Measurements from ENCODE around the gene HSP90AA1. TPM values are rescaled to one million over a fixed set of nuclear protein-coding genes. Genes with fewer than 3 reads are reported as not detected.

Gene HSP90AA1
- total RNA-seq, 3 donors from 2014 or later: 467 to 860 (median 474) TPM

- H3K27me3 ChIP-seq: no peaks in the 10 kb centered on the region
- no peak overlapping the region for H3K4me3 ChIP-seq
- no peaks in the 10 kb centered on the region for H3K4me1 ChIP-seq
- intact Hi-C loops (cut with DNase I; ENCODE audit: low total_unique reads): loop anchor here (1.0 kb wide), 1 partner anchor 21 kb away; no protein-coding TSS in a partner anchor
- no peaks in the 10 kb centered on the region for H3K36me3 ChIP-seq
- peak overlapping the region; percentile 74 to 78 for H3K27ac ChIP-seq
- TF ChIP-seq POLR2A (IDR thresholded peaks at IDR 0.05) (no peak), CTCF (IDR thresholded peaks at IDR 0.05) (no peak), POLR2AphosphoS5 (IDR thresholded peaks at IDR 0.05) (no peak)
- DNase-seq (ENCODE audit: low spot score in 2 of 2): no peak
- no peaks in the 10 kb centered on the region for H3K9me3 ChIP-seq
Observed at GRCh38 chr14:102063808-102064429, 22.9 kb downstream of the HSP90AA1 start.

- H3K27me3 ChIP-seq: no peaks in the 10 kb centered on the region
- peak in 1 of 3 donors; percentile 29 for TF ChIP-seq POLR2AphosphoS5 (IDR thresholded peaks at IDR 0.05)
- peak; percentile 39 to 72 (median 46) for TF ChIP-seq CTCF (IDR thresholded peaks at IDR 0.05)
- no peak for TF ChIP-seq POLR2A (IDR thresholded peaks at IDR 0.05)
- H3K4me3 ChIP-seq: no peak overlapping the region
- no peaks in the 10 kb centered on the region for H3K4me1 ChIP-seq
- intact Hi-C loops (cut with DNase I; ENCODE audit: low total_unique reads): loop anchor here (1.0 kb wide), 1 partner anchor 22 kb away; no protein-coding TSS in a partner anchor
- H3K36me3 ChIP-seq: no peaks in the 10 kb centered on the region
- no peaks in the 10 kb centered on the region for H3K9me3 ChIP-seq
- DNase-seq (ENCODE audit: low spot score in 2 of 2): peak; percentile 89 to 93
- peak overlapping the region; percentile 74 to 78 for H3K27ac ChIP-seq
Observed at GRCh38 chr14:102063109-102063807, 23.6 kb downstream of the HSP90AA1 start.

GRCh38 chr14:102058961-102059360 lies 27.9 kb downstream of the HSP90AA1 start:
- H3K27ac ChIP-seq: no peak overlapping the region
- no peaks in the 10 kb centered on the region for H3K36me3 ChIP-seq
- H3K4me3 ChIP-seq: no peak overlapping the region
- H3K4me1 ChIP-seq: no peaks in the 10 kb centered on the region
- intact Hi-C loops (cut with DNase I; ENCODE audit: low total_unique reads): no loop called here
- no peak for DNase-seq (ENCODE audit: low spot score in 2 of 2)
- no peaks in the 10 kb centered on the region for H3K27me3 ChIP-seq
- TF ChIP-seq POLR2A (IDR thresholded peaks at IDR 0.05): no peak
- no peak for TF ChIP-seq CTCF (IDR thresholded peaks at IDR 0.05)
- TF ChIP-seq POLR2AphosphoS5 (IDR thresholded peaks at IDR 0.05): no peak
- H3K9me3 ChIP-seq: no peaks in the 10 kb centered on the region

- Histone ChIP-seq H3K4me1 (no peaks in the 10 kb centered on the region), H3K36me3 (no peaks in the 10 kb centered on the region), H3K27ac (no peak overlapping the region), H3K27me3 (no peaks in the 10 kb centered on the region), H3K4me3 (no peak overlapping the region), H3K9me3 (no peaks in the 10 kb centered on the region)
- DNase-seq (ENCODE audit: low spot score in 2 of 2): no peak
- TF ChIP-seq CTCF (IDR thresholded peaks at IDR 0.05) (no peak), POLR2A (IDR thresholded peaks at IDR 0.05) (no peak), POLR2AphosphoS5 (IDR thresholded peaks at IDR 0.05) (no peak)
- intact Hi-C loops (cut with DNase I; ENCODE audit: low total_unique reads): no loop called here
Observed at GRCh38 chr14:102058146-102058545, 28.7 kb downstream of the HSP90AA1 start.

GRCh38 chr14:102057480-102058114 lies 29.2 kb downstream of the HSP90AA1 start:
- Histone ChIP-seq H3K4me1 (no peaks in the 10 kb centered on the region), H3K27me3 (no peaks in the 10 kb centered on the region), H3K9me3 (no peaks in the 10 kb centered on the region), H3K27ac (no peak overlapping the region), H3K36me3 (no peaks in the 10 kb centered on the region), H3K4me3 (no peak overlapping the region)
- intact Hi-C loops (cut with DNase I; ENCODE audit: low total_unique reads): no loop called here
- no peak for TF ChIP-seq POLR2AphosphoS5 (IDR thresholded peaks at IDR 0.05)
- TF ChIP-seq CTCF (IDR thresholded peaks at IDR 0.05): no peak
- no peak for TF ChIP-seq POLR2A (IDR thresholded peaks at IDR 0.05)
- DNase-seq (ENCODE audit: low spot score in 2 of 2): no peak
